Vagina (tissue), 2 donors: Measurements from ENCODE around the gene PLCB3.

Experiments used
- POLR2AphosphoS5 ChIP-seq, 2 donors: sonication (generic); formaldehyde crosslinking; IDR thresholded peaks; one replicate each; pipeline ENCODE4 v1.9.0; 2017; ENCODE audit warnings: antibody characterized with exemption in 2 of 2, mild to moderate bottlenecking in 2 of 2, low read depth in 1 of 2; ENCODE audit not compliant: insufficient read depth in 1 of 2
- TF ChIP-seq, protein P1 (sequence below), 3 experiments: fragments of 450-650 bp in 2 of 3; fragments of 200-600 bp in 1 of 3; sonication (generic) in 1 of 3; IDR thresholded peaks; one replicate each; pipeline ENCODE4 v1.5.1; 2017 to 2019; ENCODE audit warnings: antibody characterized with exemption in 3 of 3, mild to moderate bottlenecking in 2 of 3, moderate library complexity in 2 of 3

DNA sequence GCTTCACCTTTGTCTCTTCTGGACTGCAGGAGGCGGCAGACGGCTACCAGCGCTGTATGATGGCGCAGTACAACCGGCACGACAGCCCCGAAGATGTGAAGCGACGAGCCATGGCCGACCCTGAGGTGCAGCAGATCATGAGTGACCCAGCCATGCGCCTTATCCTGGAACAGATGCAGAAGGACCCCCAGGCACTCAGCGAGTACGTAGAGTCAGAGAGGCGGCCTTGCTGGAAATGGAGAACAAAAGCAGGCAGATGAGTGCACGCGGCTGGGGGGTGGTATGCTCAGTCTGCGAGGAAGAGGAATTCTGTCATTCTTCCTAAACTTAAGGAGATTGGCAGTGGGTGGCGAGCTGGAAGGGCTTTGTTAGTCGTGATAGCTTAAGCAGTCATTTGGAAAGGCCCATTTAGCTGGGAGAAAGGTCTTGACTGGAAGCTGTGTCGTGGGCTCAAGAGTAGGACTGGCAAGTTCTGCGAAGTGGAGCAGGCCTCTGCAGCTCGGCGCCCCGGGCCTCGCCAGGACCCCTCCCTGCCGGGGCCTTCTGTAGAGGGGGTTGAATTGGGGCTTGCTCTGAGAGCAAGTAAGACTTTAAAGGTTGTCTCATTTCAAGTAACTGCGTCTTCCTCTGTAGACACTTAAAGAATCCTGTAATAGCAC lies 47.8 kb upstream of the PLCB3 start:
- TF ChIP-seq POLR2AphosphoS5 (IDR thresholded peaks at IDR 0.05; ENCODE audit: insufficient read depth in 1 of 2, low read depth in 1 of 2) = no peak
- TF ChIP-seq, protein P1, sequence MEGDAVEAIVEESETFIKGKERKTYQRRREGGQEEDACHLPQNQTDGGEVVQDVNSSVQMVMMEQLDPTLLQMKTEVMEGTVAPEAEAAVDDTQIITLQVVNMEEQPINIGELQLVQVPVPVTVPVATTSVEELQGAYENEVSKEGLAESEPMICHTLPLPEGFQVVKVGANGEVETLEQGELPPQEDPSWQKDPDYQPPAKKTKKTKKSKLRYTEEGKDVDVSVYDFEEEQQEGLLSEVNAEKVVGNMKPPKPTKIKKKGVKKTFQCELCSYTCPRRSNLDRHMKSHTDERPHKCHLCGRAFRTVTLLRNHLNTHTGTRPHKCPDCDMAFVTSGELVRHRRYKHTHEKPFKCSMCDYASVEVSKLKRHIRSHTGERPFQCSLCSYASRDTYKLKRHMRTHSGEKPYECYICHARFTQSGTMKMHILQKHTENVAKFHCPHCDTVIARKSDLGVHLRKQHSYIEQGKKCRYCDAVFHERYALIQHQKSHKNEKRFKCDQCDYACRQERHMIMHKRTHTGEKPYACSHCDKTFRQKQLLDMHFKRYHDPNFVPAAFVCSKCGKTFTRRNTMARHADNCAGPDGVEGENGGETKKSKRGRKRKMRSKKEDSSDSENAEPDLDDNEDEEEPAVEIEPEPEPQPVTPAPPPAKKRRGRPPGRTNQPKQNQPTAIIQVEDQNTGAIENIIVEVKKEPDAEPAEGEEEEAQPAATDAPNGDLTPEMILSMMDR (IDR thresholded peaks at IDR 0.05) = no peak
